ENCODE measurements around the gene DTX2. TPM values are rescaled to one million over a fixed set of nuclear protein-coding genes. Genes with fewer than 3 reads are reported as not detected.
"Not testable (repeated sequence)": the region's sequence is repeated elsewhere in the genome, so short reads cannot be mapped to it uniquely, and the experiment has no call there.

The DTX2 gene
- total RNA-seq, 1 donor from 2014 or later: 4.1 TPM

GRCh38 chr7:76515999-76516443, 54.5 kb downstream of the DTX2 start:
- H3K9me3 ChIP-seq (ENCODE audit: low read depth): no peaks in the 10 kb centered on the region
- no peaks in the 10 kb centered on the region for H3K36me3 ChIP-seq
- H3K9ac ChIP-seq: no peak overlapping the region
- no peaks in the 10 kb centered on the region for H3K4me1 ChIP-seq
- no peak overlapping the region for H3K4me3 Mint-ChIP-seq
- H3F3A ChIP-seq (ENCODE audit: low read depth): no peaks in the 10 kb centered on the region
- no peak overlapping the region for H3K4me2 ChIP-seq
- no peak overlapping the region for H3K4me3 ChIP-seq
- H3K27me3 ChIP-seq: no peaks in the 10 kb centered on the region
- H3K4me1 Mint-ChIP-seq: peaks cover 6% of the 10 kb centered on the region
- H4K20me1 ChIP-seq (ENCODE audit: low read depth): no peaks in the 10 kb centered on the region
- no peaks in the 10 kb centered on the region for H3K79me2 ChIP-seq (ENCODE audit: low read depth)
- no peak overlapping the region for H2AFZ ChIP-seq (replicated peaks)
- H3K27ac ChIP-seq: no peak overlapping the region
- TF ChIP-seq EZH2 (IDR thresholded peaks at IDR 0.05) (no peak), EZH2phosphoT487 (IDR thresholded peaks at IDR 0.05) (no peak), CTCF (IDR thresholded peaks at IDR 0.05) (no peak)
- no peaks in the 10 kb centered on the region for H3K27me3 Mint-ChIP-seq (ENCODE audit: insufficient read depth, low read depth)
- H3K9me3 Mint-ChIP-seq: no peaks in the 10 kb centered on the region
- no peaks in the 10 kb centered on the region for H3K36me3 Mint-ChIP-seq
- no peak overlapping the region for H3K27ac Mint-ChIP-seq
- DNase-seq (ENCODE audit: low spot score): no peak

GRCh38 chr7:76516932-76517331, 55.4 kb downstream of the DTX2 start:
- H3K9ac ChIP-seq; H3K9me3 ChIP-seq (ENCODE audit: low read depth); DNase-seq (ENCODE audit: low spot score); H3K4me1 Mint-ChIP-seq; H3F3A ChIP-seq (ENCODE audit: low read depth); H3K27me3 Mint-ChIP-seq (ENCODE audit: insufficient read depth, low read depth); H3K9me3 Mint-ChIP-seq; H4K20me1 ChIP-seq (ENCODE audit: low read depth); H3K79me2 ChIP-seq (ENCODE audit: low read depth); H3K27me3 ChIP-seq; H3K36me3 Mint-ChIP-seq; H3K4me2 ChIP-seq; H3K27ac Mint-ChIP-seq; H3K4me3 Mint-ChIP-seq; H3K36me3 ChIP-seq; H3K4me3 ChIP-seq; H3K4me1 ChIP-seq; H2AFZ ChIP-seq (replicated peaks); H3K27ac ChIP-seq: not testable (repeated sequence)

GRCh38 chr7:76526183-76526582, 64.7 kb downstream of the DTX2 start:
- not testable (repeated sequence) for H3K9me3 ChIP-seq (ENCODE audit: low read depth); H3K4me1 Mint-ChIP-seq; H3K36me3 ChIP-seq; H3K27me3 ChIP-seq; H3K27me3 Mint-ChIP-seq (ENCODE audit: insufficient read depth, low read depth); H3K4me3 ChIP-seq; H3K36me3 Mint-ChIP-seq; H3F3A ChIP-seq (ENCODE audit: low read depth); H3K9ac ChIP-seq; H3K79me2 ChIP-seq (ENCODE audit: low read depth); H3K4me1 ChIP-seq; DNase-seq (ENCODE audit: low spot score); H2AFZ ChIP-seq (replicated peaks); H3K27ac Mint-ChIP-seq; H3K27ac ChIP-seq; H3K4me3 Mint-ChIP-seq; H3K9me3 Mint-ChIP-seq; H3K4me2 ChIP-seq; H4K20me1 ChIP-seq (ENCODE audit: low read depth)

- H3K79me2 ChIP-seq (ENCODE audit: low read depth); H3K9me3 ChIP-seq (ENCODE audit: low read depth); H3K9me3 Mint-ChIP-seq: not testable (repeated sequence)
Observed at GRCh38 chr7:76531643-76532042, 70.1 kb downstream of the DTX2 start.

GRCh38 chr7:76543197-76543596, 81.7 kb downstream of the DTX2 start, which contains the start of gene SPDYE16:
SPDYE16 (minus strand) TSS chr7:76543297; CDS start chr7:76541459, 1,838 bp downstream.
- not testable (repeated sequence) for H3K4me3 ChIP-seq; H4K20me1 ChIP-seq (ENCODE audit: low read depth); H3K27ac ChIP-seq; H3K9ac ChIP-seq; H3F3A ChIP-seq (ENCODE audit: low read depth); H3K27ac Mint-ChIP-seq; H3K36me3 Mint-ChIP-seq; DNase-seq (ENCODE audit: low spot score); H3K4me1 Mint-ChIP-seq; H2AFZ ChIP-seq (replicated peaks); H3K9me3 ChIP-seq (ENCODE audit: low read depth); H3K36me3 ChIP-seq; H3K27me3 ChIP-seq; H3K27me3 Mint-ChIP-seq (ENCODE audit: insufficient read depth, low read depth); H3K4me1 ChIP-seq; H3K79me2 ChIP-seq (ENCODE audit: low read depth); H3K4me2 ChIP-seq; H3K9me3 Mint-ChIP-seq; H3K4me3 Mint-ChIP-seq

More at GRCh38 chr7:76531643-76532042, 70.1 kb downstream of the DTX2 start:
- not testable (repeated sequence) for H3K4me2 ChIP-seq; H3F3A ChIP-seq (ENCODE audit: low read depth); H3K4me3 Mint-ChIP-seq; H3K27ac ChIP-seq; H3K27me3 Mint-ChIP-seq (ENCODE audit: insufficient read depth, low read depth); H2AFZ ChIP-seq (replicated peaks); H4K20me1 ChIP-seq (ENCODE audit: low read depth); H3K27ac Mint-ChIP-seq; H3K36me3 Mint-ChIP-seq; H3K4me3 ChIP-seq; H3K9ac ChIP-seq; DNase-seq (ENCODE audit: low spot score); H3K4me1 Mint-ChIP-seq; H3K27me3 ChIP-seq; H3K36me3 ChIP-seq; H3K4me1 ChIP-seq

GRCh38 chr7:76549025-76549854, 87.7 kb downstream of the DTX2 start:
- DNase-seq (ENCODE audit: low spot score): peak; percentile 84
- H2AFZ ChIP-seq (replicated peaks): peak overlapping the region; percentile 63
- H3K9me3 Mint-ChIP-seq; H4K20me1 ChIP-seq (ENCODE audit: low read depth); H3F3A ChIP-seq (ENCODE audit: low read depth); H3K36me3 ChIP-seq; H3K4me1 Mint-ChIP-seq; H3K27me3 Mint-ChIP-seq (ENCODE audit: insufficient read depth, low read depth); H3K9me3 ChIP-seq (ENCODE audit: low read depth); H3K36me3 Mint-ChIP-seq; H3K4me1 ChIP-seq; H3K27me3 ChIP-seq: not testable (repeated sequence)
- H3K9ac ChIP-seq: peak overlapping the region; percentile 77
- Mint-ChIP-seq H3K4me3 (peak overlapping the region; percentile 93), H3K27ac (peak overlapping the region; percentile 91)
- H3K79me2 ChIP-seq (ENCODE audit: low read depth): peaks cover 27% of the 10 kb centered on the region
- peak overlapping the region; percentile 92 for H3K4me2 ChIP-seq
- peak overlapping the region; percentile 56 for H3K27ac ChIP-seq
- peak overlapping the region; percentile 96 for H3K4me3 ChIP-seq

- H3K9me3 ChIP-seq (ENCODE audit: low read depth); H3K27ac Mint-ChIP-seq; H3K4me1 Mint-ChIP-seq; H3K27me3 Mint-ChIP-seq (ENCODE audit: insufficient read depth, low read depth); H3K9me3 Mint-ChIP-seq; H3F3A ChIP-seq (ENCODE audit: low read depth); H4K20me1 ChIP-seq (ENCODE audit: low read depth); DNase-seq (ENCODE audit: low spot score); H3K36me3 Mint-ChIP-seq; H3K27me3 ChIP-seq; H3K27ac ChIP-seq; H2AFZ ChIP-seq (replicated peaks); H3K36me3 ChIP-seq; H3K4me1 ChIP-seq: not testable (repeated sequence)
- Histone ChIP-seq H3K79me2 (ENCODE audit: low read depth) (peaks cover 33% of the 10 kb centered on the region), H3K4me2 (peak overlapping the region; percentile 92), H3K4me3 (peak overlapping the region; percentile 96), H3K9ac (peak overlapping the region; percentile 77)
- H3K4me3 Mint-ChIP-seq: peak overlapping the region; percentile 93
Observed at GRCh38 chr7:76549855-76550248, 88.3 kb downstream of the DTX2 start.

Measured in neural progenitor cell (in vitro differentiated cells).